GM18520 (cell line): ENCODE measurements around the gene LRRC39.
"Not testable (repeated sequence)": the region's sequence is repeated elsewhere in the genome, so short reads cannot be mapped to it uniquely, and the experiment has no call there.

Experiments used
- ATAC-seq: cut with Tn5 transposase; IDR thresholded peaks from one replicate; pipeline ENCODE4 v1.9.1; 2021; ENCODE audit not compliant: unreplicated experiment

Gene LRRC39

GRCh38 chr1:100178091-100178490, at the start of gene LRRC39:
Gene LRRC39 (minus strand): TSS chr1:100178256. CDS start chr1:100168516, 9,740 bp downstream.
- no peak for ATAC-seq

- no peak for ATAC-seq
Observed at GRCh38 chr1:100222428-100222827, 44.4 kb upstream of the LRRC39 start.

- no peak for ATAC-seq
Observed at GRCh38 chr1:100219883-100220282, 41.8 kb upstream of the LRRC39 start.

DNA sequence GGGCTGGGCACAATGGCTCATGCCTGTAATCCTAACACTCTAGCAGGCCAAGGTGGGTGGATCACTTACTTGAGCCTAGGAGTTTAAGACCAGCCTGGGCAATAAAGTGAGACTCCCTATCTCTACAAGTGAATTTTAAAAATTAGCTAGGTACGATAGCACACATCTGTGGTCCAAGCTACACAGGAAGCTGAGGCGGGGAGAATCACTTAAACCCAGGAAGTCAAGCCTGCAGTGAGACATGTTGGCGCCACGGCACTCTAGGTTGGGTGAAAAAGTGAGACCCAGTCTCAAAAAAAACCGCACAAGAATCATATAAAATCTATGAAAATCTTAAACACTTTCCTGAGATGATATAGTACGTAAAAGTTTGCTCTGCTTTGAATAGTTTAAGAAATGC, 41.4 kb upstream of the LRRC39 start:
- no peak for ATAC-seq

- ATAC-seq, result no peak
Observed at GRCh38 chr1:100217834-100218233, 39.8 kb upstream of the LRRC39 start.

DNA sequence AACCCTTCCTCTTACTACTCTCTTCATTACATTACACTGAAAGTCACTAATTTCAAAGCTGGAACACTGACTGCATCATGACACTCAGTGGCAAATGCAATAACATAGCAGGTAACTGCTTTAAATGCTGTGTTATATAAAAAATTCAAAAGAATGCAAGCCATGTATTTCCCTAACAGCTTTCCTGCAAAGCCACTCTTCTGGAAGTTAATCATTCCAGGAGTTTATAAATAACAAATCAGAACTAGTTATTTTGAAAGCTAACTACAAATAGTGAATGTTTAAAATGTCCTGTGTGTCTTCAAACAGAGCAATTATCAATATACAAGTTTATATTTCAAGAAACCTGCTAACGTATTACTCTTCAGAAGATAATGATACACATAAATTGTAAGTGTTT, 37.0 kb upstream of the LRRC39 start:
- no peak for ATAC-seq

GRCh38 chr1:100213141-100213540, 35.1 kb upstream of the LRRC39 start:
- no peak for ATAC-seq

DNA sequence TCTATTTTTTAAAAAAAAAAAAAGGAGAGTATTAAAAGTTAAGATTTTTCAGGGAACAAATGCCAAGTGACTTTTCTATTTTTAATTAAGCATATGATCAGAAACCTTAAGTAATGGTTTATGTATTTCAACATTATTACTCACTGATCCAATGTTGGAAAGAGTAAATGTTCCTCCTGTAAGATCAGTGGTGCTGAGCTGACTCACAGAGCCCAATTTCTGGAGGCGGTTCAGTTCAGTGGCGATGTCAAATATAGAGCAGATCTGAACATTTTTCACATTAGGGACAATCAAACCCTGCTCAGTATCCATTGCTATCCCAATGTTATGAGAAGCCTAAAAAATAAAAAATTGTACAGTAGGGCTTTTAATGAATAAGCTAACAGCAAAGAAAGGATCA, 28.2 kb upstream of the LRRC39 start:
- no peak for ATAC-seq

DNA sequence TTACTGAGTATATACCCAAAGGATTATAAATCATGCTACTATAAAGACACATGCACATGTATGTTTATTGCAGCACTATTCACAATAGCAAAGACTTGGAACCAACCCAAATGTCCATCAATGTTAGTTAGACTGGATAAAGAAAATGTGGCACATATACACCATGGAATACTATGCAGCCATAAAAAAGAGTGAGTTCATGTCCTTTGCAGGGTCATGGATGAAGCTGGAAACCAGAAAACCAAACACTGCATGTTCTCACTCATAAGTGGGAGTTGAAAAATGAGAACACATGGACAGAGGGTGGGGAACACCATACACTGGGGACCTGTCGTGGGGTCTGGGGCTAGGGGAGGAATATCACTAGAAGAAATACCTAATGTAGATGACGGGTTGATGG, 27.5 kb upstream of the LRRC39 start:
- ATAC-seq, result not testable (repeated sequence)

- ATAC-seq, result not testable (repeated sequence)
Observed at GRCh38 chr1:100205103-100205502, 27.0 kb upstream of the LRRC39 start.

DNA sequence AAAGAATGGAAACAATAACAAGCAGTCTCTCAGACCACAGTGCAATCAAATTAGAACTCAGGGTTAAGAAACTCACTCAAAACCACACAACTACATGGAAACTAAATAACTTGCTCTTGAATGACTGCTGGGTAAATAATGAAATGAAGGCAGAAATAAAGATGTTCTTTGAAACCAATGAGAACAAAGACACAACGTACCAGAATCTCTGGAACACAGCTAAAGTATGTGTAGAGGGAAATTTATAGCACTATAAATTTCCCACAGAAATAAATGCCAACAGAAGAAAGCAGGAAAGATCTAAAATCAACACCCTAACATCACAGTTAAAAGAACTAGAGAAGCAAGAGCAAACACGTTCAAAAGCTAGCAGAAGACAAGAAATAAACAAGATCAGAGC, 24.6 kb upstream of the LRRC39 start:
- not testable (repeated sequence) for ATAC-seq

DNA sequence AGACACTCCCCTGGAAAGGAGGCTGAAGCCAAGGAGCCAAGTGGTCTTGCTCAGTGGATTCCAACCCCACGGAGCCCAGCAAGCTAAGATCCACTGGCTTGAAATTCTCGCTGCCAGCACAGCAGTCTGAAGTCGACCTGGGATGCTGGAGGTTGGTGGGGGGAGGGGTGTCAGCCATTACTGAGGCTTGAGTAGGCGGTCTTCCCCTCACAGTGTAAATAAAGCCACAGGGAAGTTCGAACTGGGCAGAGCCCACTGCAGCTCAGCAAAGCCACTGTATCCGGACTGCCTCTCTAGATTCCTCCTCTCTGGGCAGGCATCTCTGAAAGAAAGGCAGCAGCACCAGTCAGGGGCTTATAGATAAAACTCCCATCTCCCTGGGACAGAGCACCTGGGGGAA, 22.0 kb upstream of the LRRC39 start:
- not testable (repeated sequence) for ATAC-seq

DNA sequence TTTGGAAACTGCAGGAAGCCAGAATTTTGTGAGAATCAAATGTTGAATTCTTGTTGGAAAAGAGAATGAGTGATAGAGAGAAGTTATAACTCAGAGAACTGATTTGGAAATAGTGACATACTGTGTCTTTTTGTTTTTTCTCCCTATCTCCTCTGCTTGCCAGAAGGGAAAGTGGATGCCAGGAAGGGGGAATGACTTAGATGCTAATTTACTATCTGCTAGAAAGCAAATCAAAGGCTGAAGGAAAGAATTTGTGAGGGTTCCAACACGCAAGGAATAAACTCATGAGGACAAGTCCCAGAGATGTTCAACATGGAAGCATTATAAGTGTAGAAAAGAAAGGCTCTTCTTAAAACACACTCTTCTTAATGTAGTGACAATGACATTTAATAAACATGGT, 20.5 kb upstream of the LRRC39 start:
- ATAC-seq, result no peak

- no peak for ATAC-seq
Observed at GRCh38 chr1:100188617-100189016, 10.6 kb upstream of the LRRC39 start.

- ATAC-seq, result no peak
Observed at GRCh38 chr1:100187912-100188311, 9.9 kb upstream of the LRRC39 start.

DNA sequence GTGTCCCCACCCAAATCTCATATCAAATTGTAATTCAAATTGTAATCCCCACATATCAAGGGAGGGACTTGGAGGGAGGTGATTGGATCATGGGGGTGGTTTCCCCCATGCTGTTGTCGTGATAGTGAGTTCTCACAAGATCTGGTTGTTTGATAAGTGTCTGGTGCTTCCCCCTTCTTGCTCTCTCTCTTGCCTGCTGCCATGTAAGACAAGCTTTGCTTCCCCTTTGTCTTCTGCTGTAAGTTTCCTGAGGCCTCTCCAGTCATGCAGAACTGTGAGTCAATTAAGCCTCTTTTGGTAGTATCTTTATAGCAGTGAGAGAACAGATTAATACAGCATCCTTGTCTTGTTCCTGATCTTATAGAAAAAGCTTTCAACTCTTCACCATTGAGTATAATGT, 6.5 kb upstream of the LRRC39 start:
- ATAC-seq, result peak; percentile 77

DNA sequence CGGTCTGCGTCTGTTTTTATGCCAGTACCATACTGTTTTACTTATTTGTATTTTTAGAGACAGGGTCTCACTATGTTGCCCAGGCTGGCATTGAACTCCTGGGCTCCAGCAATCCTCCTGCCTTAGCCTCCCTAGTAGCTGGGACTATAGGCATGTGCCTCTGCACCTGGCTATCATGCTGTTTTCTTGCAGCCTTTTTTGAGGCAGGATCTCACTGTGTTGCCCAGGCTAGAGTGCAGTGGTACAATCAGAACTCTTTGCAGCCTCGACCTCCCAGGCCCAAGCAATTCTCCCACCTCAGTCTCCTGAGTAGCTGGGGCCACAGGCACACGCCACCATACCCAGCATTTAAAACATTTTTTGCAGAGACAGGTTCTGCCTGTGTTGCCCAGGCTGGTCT, 5.3 kb upstream of the LRRC39 start:
- no peak for ATAC-seq

DNA sequence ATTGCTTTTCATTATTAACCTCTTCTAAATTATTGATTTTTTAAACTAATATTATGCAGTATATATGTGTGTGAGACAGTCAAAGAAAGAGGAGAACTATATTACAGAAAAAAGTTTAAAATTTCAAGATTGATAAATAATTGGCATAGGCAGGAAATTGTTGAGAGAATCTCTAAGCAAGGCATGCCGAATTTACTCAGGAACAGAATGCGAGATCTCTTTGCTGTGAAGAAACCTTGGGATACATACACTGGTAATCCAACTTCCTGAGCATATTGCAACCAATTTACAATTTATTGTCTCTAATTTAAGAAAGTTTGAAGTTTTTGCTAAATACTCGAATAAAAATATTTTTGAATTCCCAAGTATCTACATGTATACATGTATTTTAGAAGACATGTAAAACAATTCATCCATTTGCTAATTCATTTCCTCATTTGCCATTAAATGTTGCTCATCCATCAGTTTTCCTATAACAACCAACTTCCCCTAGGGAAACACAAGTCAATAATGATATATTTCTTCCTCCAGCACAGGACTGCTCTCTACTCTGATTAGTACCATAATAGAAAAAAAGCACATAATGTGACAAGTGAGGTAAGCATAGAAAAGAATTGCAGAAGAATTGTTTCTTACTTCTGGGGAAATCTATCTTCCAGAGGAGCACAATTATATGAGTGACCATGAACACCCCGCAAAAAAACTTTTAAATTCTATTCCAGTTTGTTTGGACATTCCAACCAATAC, 588 bp downstream of the LRRC39 start:
- ATAC-seq, result no peak

- ATAC-seq, result no peak
Observed at GRCh38 chr1:100168051-100168450, 10.0 kb downstream of the LRRC39 start.

DNA sequence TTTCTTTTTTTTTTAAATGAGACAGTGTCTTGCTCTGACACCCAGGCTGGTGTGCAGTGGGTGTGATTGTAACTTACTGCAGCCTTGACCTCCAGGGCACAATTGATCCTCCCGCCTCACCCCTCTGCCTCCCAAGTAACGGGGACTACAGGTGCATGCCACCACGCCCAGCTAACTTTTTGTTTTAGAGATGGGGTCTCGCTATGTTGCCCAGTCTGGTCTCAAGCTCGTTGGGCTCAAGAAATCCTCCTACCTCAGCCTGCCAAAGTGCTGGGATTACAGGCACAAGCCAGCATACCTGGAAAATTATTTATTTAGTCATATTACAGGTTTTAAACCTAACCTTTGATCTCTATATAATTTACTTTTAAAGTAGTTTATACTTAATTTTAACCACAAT, 13.4 kb downstream of the LRRC39 start:
- ATAC-seq, result no peak

- no peak for ATAC-seq
Observed at GRCh38 chr1:100164216-100164615, 13.8 kb downstream of the LRRC39 start.

- no peak for ATAC-seq
Observed at GRCh38 chr1:100162881-100163280, 15.2 kb downstream of the LRRC39 start.

DNA sequence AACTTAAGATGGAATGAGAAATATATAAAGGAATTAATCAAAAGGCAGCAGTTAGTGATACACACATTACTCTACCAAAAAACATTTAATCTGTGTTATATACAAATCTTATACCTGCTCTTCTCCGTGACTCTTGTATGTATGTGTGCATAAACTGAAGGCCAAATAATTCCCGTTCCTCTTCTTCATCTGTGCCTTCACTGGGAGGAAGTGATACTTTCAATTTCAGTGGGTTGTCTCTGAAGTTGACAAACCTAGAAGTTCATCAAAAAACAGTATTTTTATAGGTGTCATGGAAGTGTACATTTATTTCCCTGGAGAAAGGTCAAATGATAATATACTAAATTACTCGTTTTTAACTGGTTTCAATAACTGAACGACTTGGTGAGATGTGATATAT, 25.8 kb downstream of the LRRC39 start:
- ATAC-seq, result peak; percentile 35
